Measurements from ENCODE around the gene LGI4.

Gene LGI4

DNA sequence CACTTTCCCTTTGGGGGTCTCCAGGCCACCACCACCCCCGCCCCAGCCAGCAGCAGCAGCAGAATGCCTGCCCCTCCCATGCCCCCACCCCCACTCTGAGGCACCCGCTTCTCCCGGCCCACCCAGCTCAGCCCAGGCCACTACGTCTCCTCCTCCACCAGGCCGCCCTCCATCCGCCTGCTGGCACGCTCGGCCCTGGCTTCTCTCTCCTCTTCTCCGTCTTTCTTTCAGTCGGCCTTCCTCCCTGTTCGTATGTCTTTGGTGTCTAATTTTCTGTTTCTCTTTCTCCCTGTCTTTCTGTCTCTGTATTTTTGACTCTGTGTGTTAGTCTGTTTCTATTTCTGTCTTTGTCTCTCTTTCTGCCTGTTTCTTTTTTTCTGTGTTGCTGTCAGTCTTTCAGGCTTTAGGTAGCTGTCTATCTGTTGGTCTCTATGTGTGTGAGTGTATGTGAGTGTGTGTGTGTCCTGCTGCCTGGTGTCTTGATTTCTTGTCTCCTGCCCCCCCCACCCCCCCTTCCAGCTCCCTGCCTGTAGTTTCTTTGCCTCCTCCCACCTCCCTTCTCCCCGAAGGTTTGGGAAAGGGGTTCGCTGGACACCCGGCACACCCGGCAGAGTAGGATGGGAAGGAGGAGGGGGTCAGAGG is at the start of gene LGI4:
LGI4 (minus strand) TSS at position 459 of the 642 bp plus-strand sequence; CDS start at position 80, 379 bp downstream.
- H2AFZ ChIP-seq (ENCODE audit: low read length): no peak within 1 kb of the TSS
- no peak within 1 kb of the TSS for H3K4me3 ChIP-seq (ENCODE audit: low read depth, low read length, poor library complexity, severe bottlenecking)
- H3K9ac ChIP-seq (ENCODE audit: low read length): no peak within 1 kb of the TSS
- H4K20me1 ChIP-seq (ENCODE audit: insufficient read depth, low read length): no peaks in the 10 kb centered on the region
- no peaks in the 10 kb centered on the region for H3K36me3 ChIP-seq (ENCODE audit: insufficient read depth, low read length)
- no peaks in the 10 kb centered on the region for H3K79me2 ChIP-seq (ENCODE audit: insufficient read depth, low read length)
- H3K9me3 ChIP-seq (ENCODE audit: low read length): no peaks in the 10 kb centered on the region
- H3K27me3 ChIP-seq (ENCODE audit: insufficient read depth, low read length): no peaks in the 10 kb centered on the region; the same call in 1 of the 2 replicates
- no peak within 1 kb of the TSS for H3K4me2 ChIP-seq (ENCODE audit: low read length)
- H3K27ac ChIP-seq (ENCODE audit: low read depth, low read length, poor library complexity, severe bottlenecking): no peak within 1 kb of the TSS
- H3K4me1 ChIP-seq (ENCODE audit: insufficient read depth, low read length, severe bottlenecking): no peaks in the 10 kb centered on the region
- no peaks in the 10 kb centered on the region for H3F3A ChIP-seq (ENCODE audit: insufficient read depth, low read length)
- TF ChIP-seq EZH2 (IDR thresholded peaks at IDR 0.05; ENCODE audit: borderline replicate concordance, low read length): no peak
- TF ChIP-seq, protein P1, sequence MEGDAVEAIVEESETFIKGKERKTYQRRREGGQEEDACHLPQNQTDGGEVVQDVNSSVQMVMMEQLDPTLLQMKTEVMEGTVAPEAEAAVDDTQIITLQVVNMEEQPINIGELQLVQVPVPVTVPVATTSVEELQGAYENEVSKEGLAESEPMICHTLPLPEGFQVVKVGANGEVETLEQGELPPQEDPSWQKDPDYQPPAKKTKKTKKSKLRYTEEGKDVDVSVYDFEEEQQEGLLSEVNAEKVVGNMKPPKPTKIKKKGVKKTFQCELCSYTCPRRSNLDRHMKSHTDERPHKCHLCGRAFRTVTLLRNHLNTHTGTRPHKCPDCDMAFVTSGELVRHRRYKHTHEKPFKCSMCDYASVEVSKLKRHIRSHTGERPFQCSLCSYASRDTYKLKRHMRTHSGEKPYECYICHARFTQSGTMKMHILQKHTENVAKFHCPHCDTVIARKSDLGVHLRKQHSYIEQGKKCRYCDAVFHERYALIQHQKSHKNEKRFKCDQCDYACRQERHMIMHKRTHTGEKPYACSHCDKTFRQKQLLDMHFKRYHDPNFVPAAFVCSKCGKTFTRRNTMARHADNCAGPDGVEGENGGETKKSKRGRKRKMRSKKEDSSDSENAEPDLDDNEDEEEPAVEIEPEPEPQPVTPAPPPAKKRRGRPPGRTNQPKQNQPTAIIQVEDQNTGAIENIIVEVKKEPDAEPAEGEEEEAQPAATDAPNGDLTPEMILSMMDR (IDR thresholded peaks at IDR 0.05; ENCODE audit: low read length): no peak
- H3K9me2 ChIP-seq (ENCODE audit: low read depth, low read length): no peaks in the 10 kb centered on the region

DNA sequence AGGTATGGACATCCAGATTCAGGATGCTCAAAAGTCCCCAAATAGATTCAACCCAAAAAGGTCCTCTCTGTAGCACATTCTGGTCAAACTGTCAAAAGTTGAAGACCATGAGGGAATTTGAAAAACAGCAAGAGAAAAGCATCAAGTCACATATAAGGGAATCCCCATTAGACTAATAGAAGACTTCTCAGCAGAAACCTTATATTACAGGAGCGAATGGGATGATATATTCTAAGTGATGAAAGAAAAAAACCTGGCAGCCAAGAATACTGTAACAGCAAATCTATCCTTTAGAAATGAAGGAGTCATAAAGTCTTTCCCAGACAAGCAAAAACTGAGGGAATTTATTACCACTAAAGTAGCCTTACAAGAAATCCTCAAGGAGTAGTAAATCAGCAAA is 49.4 kb upstream of the LGI4 start:
- H3K27me3 ChIP-seq (ENCODE audit: insufficient read depth, low read length): no peaks in the 10 kb centered on the region
- TF ChIP-seq EZH2 (IDR thresholded peaks at IDR 0.05; ENCODE audit: borderline replicate concordance, low read length): no peak
- TF ChIP-seq, protein P1 (IDR thresholded peaks at IDR 0.05; ENCODE audit: low read length): no peak
- H3K4me1 ChIP-seq (ENCODE audit: insufficient read depth, low read length, severe bottlenecking): no peaks in the 10 kb centered on the region
- no peaks in the 10 kb centered on the region for H3K9me3 ChIP-seq (ENCODE audit: low read length)
- no peak overlapping the region for H3K9ac ChIP-seq (ENCODE audit: low read length)
- no peak overlapping the region for H3K4me3 ChIP-seq (ENCODE audit: low read depth, low read length, poor library complexity, severe bottlenecking)
- H3F3A ChIP-seq (ENCODE audit: insufficient read depth, low read length): no peaks in the 10 kb centered on the region
- no peaks in the 10 kb centered on the region for H3K36me3 ChIP-seq (ENCODE audit: insufficient read depth, low read length)
- no peaks in the 10 kb centered on the region for H3K79me2 ChIP-seq (ENCODE audit: insufficient read depth, low read length)
- H2AFZ ChIP-seq (ENCODE audit: low read length): no peak overlapping the region
- no peaks in the 10 kb centered on the region for H4K20me1 ChIP-seq (ENCODE audit: insufficient read depth, low read length)
- H3K4me2 ChIP-seq (ENCODE audit: low read length): no peak overlapping the region
- no peaks in the 10 kb centered on the region for H3K9me2 ChIP-seq (ENCODE audit: low read depth, low read length)
- H3K27ac ChIP-seq (ENCODE audit: low read depth, low read length, poor library complexity, severe bottlenecking): no peak overlapping the region

DNA sequence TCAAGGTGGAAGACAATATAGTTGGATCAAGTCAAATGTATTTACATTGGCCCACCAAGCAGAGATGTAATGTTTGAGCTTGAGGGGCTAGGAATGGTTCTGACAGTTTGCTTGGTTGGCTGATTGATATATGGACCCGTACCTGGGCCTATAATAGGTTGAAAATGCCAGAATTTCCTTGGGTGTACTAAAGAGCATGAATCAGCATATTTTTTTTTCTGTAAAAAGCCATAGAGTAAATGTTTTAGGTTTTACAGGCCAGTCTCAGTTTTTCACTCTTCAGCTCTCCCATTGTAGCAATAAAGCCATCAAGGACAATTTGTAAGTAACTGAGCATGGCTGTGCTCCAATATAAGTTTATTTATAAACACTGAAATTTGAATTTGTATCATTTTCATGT is 46.5 kb upstream of the LGI4 start:
- H3K9me3 ChIP-seq (ENCODE audit: low read length): peaks cover 7% of the 10 kb centered on the region; the same call in 1 of the 2 replicates
- no peaks in the 10 kb centered on the region for H3K27me3 ChIP-seq (ENCODE audit: insufficient read depth, low read length)
- TF ChIP-seq, protein P1 (IDR thresholded peaks at IDR 0.05; ENCODE audit: low read length): no peak
- no peak for TF ChIP-seq EZH2 (IDR thresholded peaks at IDR 0.05; ENCODE audit: borderline replicate concordance, low read length)
- H3F3A ChIP-seq (ENCODE audit: insufficient read depth, low read length): no peaks in the 10 kb centered on the region
- no peak overlapping the region for H2AFZ ChIP-seq (ENCODE audit: low read length)
- no peaks in the 10 kb centered on the region for H3K4me1 ChIP-seq (ENCODE audit: insufficient read depth, low read length, severe bottlenecking)
- H3K4me3 ChIP-seq (ENCODE audit: low read depth, low read length, poor library complexity, severe bottlenecking): no peak overlapping the region
- no peaks in the 10 kb centered on the region for H3K9me2 ChIP-seq (ENCODE audit: low read depth, low read length)
- H3K27ac ChIP-seq (ENCODE audit: low read depth, low read length, poor library complexity, severe bottlenecking): no peak overlapping the region
- no peaks in the 10 kb centered on the region for H3K36me3 ChIP-seq (ENCODE audit: insufficient read depth, low read length)
- H3K79me2 ChIP-seq (ENCODE audit: insufficient read depth, low read length): no peaks in the 10 kb centered on the region
- no peak overlapping the region for H3K9ac ChIP-seq (ENCODE audit: low read length)
- H3K4me2 ChIP-seq (ENCODE audit: low read length): no peak overlapping the region
- H4K20me1 ChIP-seq (ENCODE audit: insufficient read depth, low read length): no peaks in the 10 kb centered on the region
